Measurements from ENCODE around the gene FBXW4. TPM values are rescaled to one million over a fixed set of nuclear protein-coding genes. Genes with fewer than 3 reads are reported as not detected.

Gene FBXW4
- total RNA-seq, 1 donor from 2014 or later = 108 TPM

DNA sequence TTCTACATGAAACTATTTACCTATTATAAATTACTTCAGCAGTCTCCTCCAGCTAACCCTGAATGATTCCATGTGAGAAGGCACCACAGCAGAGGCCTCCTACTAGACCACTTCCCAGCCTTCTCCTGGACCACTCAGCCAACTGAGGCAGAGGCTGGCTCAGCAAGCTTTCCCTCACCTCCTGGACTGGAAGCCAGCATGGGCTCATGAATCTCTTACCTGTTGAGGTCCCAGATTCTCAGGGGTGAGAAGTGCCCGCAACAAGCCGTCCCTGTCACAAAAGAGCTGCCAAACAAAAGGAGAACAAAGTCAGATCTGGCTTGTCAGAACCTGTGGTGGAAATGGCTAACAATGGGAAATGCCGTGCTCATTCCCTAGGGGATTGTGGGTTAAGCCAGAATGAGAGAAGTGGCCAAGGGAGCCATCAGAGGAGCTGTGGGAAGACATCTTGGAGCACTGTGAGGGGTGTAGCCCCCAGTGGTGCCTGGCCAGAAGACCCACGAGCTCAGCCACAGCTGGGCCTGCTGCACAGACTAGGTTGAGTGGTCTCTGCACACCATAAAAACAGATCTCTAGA, 70.4 kb downstream of the FBXW4 start:
- intact Hi-C loops (cut with DNase I) = no loop called here

DNA sequence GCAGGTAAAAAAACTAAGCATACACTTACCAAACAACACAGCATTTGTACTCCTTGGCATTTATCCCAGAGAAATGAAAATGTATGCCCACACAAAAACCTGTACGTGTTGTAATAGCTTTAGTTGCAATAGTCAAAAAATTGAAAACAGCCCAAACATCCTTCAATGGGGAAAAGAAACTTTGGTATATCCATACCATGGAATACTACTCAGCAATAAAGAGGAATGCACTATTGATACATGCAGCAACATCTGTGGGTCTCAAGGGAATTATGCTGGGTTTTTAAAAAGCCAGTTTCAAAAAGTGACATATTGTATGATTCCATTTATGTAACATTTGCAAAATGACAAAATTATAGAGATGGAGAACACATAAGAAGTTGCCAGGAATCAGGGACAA, 71.4 kb downstream of the FBXW4 start:
- intact Hi-C loops (cut with DNase I) = no loop called here
- DNase-seq (ENCODE audit: low spot score) = no peak

More for the DNA sequence above, 70.4 kb downstream of the FBXW4 start:
- DNase-seq (ENCODE audit: low spot score) = peak; percentile 56

DNA sequence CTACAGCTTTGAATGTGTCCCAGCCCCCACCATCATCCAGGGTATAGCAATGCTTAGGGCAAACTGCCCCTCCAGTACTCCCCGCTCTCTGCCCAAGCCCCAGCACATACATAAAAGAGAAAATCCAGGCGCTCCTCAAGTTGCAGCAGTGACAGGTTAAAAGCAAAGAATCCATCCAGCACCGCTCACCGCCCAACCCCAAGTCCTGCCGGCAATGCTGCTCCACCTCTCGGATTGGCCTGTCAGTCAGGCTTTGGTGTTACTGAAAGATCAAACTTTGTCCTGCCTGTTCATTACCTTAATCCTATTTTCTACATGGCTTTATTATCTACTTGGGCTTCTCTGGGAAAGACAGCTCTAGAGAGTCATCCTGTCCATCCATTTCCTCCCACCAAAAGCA, 75.0 kb downstream of the FBXW4 start:
- intact Hi-C loops (cut with DNase I) = no loop called here

DNA sequence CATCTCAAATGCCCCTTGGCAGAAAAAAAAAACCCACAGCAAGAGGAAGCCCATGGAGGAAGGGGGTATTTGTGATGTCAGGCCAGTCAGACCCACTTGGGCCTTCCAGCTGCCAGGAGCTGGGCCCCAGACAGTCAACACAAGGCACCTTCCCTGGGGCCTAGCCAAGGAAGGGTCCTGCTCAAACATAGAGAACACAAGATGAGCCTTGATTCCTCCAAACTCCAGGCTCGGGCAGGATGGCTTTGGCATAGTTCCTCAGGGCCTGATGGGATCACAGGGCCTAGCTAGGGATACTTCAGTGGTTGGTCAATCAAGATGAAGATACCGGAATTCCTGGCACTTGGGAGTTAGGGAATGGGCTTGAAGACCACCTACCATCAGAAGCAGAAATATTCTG, 76.1 kb downstream of the FBXW4 start:
- intact Hi-C loops (cut with DNase I) = no loop called here
- no peak for DNase-seq (ENCODE audit: low spot score)

More for the DNA sequence above, 75.0 kb downstream of the FBXW4 start:
- peak; percentile 55 for DNase-seq (ENCODE audit: low spot score)

DNA sequence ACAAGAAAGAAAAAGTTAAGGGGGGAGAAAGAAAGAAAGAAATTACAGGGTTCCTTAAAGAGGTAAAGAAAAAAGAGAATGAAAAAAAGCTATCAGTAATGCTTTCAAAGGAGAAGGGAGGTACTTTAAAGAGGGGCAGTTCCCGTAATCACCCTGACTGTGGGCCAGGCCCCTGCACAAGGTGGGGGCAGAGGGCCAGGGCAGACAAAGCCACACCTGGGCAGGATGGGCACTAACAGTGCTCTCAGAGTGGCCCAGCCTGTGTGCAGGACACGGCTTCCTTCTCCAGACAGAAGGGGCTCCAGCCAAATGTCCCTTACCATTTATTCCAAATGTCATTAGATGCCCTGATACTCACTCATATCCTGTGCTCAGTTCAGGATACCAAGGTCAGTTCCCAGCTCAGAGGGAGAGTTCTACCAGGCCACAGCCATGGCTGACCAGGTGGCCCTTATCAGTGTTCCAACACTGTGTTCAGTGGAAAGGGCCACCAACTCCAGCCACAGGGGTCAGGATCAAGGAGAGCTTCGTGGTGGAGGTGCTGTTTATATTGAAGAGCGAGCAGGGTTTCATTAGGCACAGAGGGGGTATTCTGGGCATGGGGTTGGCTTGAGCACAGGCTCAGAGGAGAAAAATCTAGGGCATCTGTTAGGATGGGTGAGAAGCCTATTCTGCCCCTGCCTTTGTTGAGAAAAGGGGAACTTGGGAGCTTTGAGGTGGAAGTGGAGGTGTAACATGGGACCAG, 77.0 kb downstream of the FBXW4 start:
- intact Hi-C loops (cut with DNase I) = no loop called here
- DNase-seq (ENCODE audit: low spot score) = peak; percentile 56

DNA sequence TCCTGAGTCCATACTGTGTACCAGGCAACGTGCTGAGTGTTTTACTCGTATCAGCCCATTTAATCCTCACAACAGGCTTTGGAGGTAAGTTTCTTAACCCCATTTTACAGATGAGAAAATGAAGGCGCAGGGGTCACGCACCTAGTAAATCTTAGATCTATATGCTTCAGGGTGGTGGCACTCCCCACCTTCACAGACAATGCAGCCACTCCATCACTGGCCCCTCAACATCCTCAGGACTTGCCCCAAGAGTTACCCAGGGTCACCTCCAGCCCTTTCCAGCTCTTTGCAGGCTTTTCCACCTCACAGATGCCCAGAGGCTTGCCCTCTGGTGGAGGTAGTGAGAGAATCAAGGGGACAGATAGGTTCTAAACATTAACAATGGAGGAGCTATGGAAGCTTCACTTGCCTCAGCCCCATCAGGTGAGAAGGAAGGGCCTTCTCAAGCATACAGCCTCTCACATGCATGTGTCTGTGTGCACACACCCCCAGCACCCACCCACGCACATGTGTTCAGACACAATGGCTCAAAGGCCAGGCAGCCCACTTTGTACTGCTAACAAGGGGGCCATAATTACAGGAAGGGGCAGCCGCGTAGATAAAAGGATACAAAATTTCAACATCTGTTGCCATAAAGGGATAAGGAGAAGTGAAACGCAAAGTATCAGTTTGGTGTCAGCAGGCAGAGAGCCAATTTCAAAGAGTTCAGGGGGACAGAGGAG, 77.7 kb downstream of the FBXW4 start:
- peak; percentile 55 for DNase-seq (ENCODE audit: low spot score)
- intact Hi-C loops (cut with DNase I) = no loop called here

DNA sequence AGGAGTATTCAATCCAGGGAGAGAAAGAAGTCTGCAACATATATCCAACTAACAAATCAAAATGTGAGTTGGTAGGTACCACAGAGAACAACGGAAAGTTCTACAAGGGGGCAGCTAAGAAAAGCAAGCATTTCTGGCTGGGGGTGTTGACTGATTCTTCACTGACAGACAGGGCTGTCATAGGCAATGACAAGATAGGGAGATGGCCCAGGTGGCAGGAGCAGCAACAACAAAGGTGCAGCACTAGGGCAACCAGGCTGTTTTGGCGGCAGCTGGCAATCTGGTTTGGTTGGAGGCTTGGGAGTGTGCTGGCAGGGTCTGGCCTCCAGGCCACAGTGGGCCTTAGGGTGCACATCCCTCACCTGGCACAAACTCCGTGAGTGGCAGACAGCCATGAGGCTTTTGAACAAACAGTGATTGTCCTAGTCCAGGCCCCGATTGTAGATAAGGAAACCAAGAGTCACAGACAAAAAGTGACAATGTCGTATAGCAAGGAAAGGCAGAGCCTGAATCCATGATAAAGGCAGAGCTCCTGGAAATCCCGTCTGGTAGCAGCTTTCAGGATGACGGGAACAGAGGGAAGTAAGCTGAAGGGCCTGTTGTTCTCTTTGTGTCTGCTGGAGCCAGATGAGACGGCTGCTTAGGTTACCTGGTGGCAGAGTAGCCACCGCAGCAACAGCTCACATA, 78.4 kb downstream of the FBXW4 start:
- intact Hi-C loops (cut with DNase I) = no loop called here
- peak; percentile 64 for DNase-seq (ENCODE audit: low spot score)

DNA sequence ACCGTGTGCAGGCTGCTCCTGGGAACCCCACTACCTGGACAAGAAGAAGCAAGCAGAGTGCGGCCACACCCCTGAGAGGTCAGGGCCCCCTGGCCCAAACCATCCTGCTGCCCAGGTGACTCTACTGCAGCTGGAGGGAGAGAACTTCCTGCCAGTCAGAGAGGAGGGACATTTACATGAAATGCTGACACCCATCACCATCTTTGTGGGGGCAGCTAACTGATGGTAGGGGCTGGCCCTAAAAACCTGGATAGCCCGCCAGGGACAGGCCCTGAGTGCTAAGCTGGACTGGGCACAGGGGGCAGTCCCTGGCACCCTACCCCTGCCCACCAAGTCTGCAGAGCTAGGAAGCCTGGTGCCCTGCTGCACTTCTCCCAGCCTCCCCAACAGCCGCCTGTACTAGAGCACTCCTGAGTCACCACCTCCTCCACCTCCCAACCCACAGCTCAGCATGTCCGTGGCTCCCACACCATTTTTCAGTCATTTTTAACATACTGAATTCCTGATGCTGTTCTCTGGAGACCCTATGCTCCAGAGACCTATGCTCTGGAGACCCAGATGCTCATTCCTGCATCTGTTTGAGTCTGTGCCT, 79.3 kb downstream of the FBXW4 start:
- intact Hi-C loops (cut with DNase I) = no loop called here
- DNase-seq (ENCODE audit: low spot score) = peak; percentile 58

DNA sequence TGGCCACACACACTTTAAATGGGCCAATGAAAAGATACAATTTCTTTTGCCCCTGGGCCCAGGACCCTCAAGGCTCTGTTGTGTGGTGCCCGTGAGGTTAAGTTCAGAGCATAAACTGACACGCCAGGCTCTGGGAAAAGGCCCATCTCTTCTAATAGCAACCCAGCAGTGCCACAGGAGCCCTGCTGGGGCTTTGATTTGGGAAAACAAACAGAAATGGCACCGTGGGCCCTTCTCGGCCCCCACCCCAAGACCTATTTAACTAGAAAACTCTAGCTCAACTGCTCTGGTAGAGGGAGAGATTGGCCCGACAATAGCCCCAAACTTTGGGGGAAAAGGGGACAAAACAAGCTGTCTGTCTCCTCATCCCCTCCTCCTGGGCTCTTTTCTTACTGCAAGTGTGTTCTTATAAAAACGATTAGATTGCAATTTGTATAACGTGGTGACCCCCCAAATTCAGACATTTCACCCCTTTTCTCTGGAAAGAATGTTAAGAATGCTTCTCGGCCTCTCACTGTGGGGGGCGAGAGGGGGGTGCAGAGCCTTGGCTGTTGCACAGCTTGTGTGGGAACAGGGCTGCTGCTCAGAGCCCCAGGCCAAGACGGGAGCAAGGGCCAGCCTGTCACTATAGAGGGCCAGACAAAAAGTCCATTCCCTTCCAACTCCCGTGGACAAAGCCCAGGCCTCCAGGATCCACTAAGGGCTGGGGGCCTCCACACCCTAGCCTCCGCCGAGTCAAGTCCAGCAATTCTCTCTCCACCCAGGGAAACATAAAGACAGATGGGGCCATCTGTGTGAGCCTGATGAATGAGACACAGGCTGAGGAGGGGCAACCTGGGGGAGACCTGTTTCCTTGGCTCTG, 80.1 kb downstream of the FBXW4 start:
- intact Hi-C loops (cut with DNase I) = no loop called here
- DNase-seq (ENCODE audit: low spot score) = peak; percentile 66

DNA sequence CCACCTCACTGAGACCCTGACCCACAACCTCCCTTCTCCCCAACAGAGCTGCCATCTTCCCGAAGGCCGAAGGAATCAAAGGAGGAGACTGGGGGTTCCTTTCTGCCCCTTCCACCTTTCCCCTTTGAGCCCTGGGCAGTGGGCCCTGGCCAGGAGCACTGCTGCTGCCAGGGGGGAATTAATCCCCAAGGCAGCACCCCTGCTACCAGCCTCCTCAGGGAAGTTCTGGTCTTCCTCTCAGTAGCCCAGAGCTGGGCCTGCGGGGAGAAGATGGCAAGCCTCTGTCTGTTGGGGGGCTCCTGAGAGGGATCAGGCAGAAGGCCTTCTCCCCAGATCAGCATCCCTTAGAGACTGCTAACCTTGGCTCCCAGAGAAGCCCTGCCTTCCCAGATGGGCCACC, 81.3 kb downstream of the FBXW4 start:
- peak; percentile 68 for DNase-seq (ENCODE audit: low spot score)
- intact Hi-C loops (cut with DNase I) = no loop called here

DNA sequence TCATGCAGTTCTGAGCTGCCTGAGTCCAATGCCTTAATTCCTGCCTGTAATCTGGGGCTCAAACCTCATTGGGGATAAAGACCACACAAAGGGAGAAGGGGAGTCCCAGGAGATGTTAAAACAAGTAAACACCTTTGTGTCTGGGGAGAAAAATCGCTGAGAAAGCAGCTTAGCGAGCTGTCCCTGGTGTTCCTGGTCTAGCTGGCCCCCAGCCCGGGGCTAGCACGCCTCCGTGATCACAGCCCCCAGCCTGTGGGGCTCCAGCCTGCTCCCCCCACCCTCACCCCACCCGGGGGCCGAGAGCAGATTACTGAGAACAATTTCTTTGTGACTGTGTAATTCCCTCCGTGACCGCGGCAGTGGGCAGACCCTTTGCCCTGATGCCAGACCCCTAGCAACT, 82.1 kb downstream of the FBXW4 start:
- intact Hi-C loops (cut with DNase I) = no loop called here

DNA sequence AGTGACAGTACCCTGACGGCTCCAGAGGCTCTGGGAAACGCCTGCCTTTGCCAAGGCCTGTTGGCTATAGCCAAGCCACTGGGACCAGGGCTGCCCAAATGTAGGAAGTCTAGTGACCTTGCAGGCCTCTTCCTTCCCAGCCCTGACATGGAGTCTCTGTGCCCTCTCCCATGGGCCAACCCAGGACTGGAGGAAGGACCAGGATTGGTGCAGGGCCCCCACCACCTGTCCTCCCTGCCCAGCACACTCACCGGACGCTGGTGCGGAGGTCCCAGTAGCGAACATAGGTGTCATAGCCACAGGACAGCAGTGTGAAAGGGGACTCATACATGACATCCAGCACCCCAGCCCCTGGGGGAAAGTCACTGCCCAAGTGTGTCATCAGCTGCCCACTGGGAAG, 82.9 kb downstream of the FBXW4 start:
- intact Hi-C loops (cut with DNase I) = no loop called here
- DNase-seq (ENCODE audit: low spot score) = peak; percentile 53

More for the DNA sequence above, 82.1 kb downstream of the FBXW4 start:
- peak; percentile 68 for DNase-seq (ENCODE audit: low spot score)

DNA sequence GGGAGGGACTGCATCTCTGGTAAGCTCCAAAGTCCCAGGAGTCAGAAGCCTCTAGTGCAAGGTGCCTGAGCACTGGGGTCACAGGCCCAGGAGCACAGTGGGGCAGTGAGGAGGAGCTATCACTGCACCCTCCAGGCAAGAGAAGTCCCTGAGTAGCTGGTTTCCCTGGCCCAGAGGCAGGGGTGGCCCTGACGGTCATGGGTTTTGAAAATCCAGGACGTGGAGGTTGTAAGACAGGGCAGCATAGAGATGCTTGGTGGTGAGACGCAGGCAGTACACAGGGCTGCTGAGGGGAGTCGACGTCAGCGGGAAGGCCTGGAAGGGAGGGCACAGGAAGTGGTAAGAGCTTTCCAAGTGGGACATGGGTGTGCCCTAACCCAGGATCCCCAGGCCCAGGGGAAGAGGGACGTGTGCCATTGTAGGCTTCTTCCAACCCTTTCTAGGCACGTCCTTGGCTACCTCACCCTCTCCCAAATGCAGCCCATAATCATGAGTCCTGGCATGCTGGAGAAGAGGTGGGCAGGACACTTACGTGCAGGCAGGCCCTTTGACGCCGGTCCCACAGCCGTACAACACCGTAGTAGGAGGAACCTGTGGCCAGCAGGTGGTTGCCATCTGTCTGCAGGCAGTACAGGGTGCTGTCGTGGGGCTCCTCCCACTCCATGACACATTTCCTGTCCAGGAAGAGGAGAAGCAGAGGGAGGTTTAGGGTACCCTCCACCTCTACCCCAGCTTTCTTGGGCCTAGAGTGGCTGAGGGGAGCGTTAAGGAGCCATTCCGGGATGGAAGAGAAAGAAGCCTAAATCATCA, 83.7 kb downstream of the FBXW4 start:
- DNase-seq (ENCODE audit: low spot score) = peak; percentile 70
- intact Hi-C loops (cut with DNase I) = no loop called here

DNA sequence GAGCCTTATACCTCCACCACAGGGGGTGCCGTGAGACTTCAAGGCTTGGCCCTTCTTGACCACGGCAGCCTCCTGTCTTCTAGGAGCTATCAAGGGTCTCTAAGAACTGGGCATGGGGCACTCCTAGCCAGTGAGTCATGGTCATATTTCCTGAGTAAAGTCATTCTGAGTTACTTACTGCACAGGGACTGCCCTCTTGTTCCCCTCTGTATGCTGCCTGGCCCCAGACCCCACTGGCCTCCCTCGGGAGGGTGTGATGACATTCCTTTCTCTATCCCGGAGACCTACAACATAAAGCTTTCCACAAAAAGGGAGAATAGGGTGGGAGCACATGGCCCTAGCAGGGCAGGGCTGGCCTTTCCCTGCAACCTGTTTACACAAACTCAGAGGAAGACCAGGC, 85.5 kb downstream of the FBXW4 start:
- intact Hi-C loops (cut with DNase I) = no loop called here
- peak; percentile 4 for DNase-seq (ENCODE audit: low spot score)

DNA sequence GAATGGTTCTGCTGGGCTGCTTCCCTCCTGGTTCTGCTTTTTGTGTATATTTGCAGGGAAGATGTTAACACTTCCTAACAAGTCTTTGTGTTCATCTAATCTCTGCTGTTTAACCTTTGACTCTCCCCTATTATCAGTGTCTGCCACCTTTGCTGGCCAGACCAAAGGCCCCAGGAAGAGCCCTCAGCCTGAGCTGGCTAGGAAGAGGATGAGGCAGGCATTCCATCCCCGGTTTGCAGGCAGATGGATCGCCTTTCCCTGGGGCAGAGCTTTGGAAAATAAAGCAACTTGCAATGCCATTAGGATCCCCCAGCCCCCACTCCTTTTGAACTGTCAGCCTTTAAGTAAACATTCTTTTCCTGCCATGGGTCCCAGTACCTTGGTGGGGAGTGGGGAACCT, 87.8 kb downstream of the FBXW4 start:
- intact Hi-C loops (cut with DNase I) = no loop called here
- DNase-seq (ENCODE audit: low spot score) = no peak

DNA sequence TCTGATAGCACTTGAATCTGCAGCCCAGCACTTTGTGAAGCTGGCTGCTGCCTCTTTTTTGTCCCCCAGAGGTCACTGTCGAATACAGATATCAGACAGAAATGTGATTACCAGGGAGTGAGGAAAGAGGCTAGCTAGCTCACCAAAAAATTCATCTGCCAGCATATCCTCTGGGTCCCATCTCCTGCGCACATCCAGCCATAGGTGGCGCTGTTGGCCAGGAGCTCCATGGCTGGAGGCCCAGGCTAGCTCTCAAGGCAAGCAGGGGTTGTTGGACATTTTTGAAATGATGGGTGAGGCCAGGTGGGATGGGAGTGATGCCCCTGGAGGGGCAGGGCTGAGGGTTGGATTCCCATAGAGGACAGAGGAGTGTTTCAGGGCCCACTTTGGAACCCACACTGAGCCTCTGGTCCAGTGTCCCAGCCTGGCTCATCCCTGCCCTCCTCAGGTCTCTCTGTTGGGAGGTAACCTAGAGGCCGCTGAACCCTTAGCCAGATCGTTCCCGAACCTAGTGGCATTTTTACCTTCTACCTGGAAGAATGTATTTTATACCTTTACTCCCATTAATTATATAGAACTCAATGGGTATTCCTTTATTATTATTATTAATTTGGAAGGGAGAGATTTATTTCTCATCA, 92.1 kb downstream of the FBXW4 start:
- intact Hi-C loops (cut with DNase I) = loop anchor here (2.0 kb wide), 1 partner anchor 178 kb away; no protein-coding TSS in a partner anchor
- no peak for DNase-seq (ENCODE audit: low spot score)

DNA sequence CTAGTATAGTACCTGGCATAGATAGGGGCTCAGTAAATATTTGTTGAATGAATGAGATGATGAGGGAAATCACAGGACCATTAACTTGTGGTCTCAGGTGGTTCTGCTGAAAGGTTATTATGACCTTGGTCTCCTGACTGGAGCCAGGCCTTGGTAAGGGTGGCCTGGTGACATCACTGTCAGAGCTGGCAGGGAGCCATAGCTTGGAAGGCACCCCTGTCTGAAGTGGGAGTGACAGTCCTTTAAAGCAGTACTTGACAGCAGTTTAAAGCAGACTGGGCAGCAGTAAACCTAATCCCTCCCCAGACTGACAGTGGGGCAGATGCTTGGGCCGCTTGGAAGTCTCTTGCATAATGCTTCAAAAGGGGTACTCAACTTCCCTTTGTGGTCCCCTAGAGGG, 93.4 kb downstream of the FBXW4 start:
- no peak for DNase-seq (ENCODE audit: low spot score)

More for the DNA sequence above, 93.4 kb downstream of the FBXW4 start:
- intact Hi-C loops (cut with DNase I) = no loop called here
